Ishikawa (cell line): ENCODE results near the gene DHCR7.

Source experiments
- CEBPB ChIP-seq: IDR thresholded peaks from 2 replicates; pipeline ENCODE4 v1.6.1; 2012
- CREB1 ChIP-seq: IDR thresholded peaks from 2 replicates; pipeline ENCODE4 v1.6.1; 2012; ENCODE audit warnings: low read depth
- EGR1 ChIP-seq: IDR thresholded peaks from 2 replicates; pipeline ENCODE4 v1.6.1; 2012
- EP300 ChIP-seq: IDR thresholded peaks from 2 replicates; pipeline ENCODE4 v1.6.1; 2012; ENCODE audit warnings: borderline replicate concordance
- FOXM1 ChIP-seq: IDR thresholded peaks from 2 replicates; pipeline ENCODE4 v1.6.1; 2012; ENCODE audit warnings: low read depth, borderline replicate concordance
- NFIC ChIP-seq: IDR thresholded peaks from 2 replicates; pipeline ENCODE4 v1.6.1; 2012
- RAD21 ChIP-seq: IDR thresholded peaks from 2 replicates; pipeline ENCODE4 v1.6.1; 2012; ENCODE audit warnings: low read depth
- TAF1 ChIP-seq: IDR thresholded peaks from 2 replicates; pipeline ENCODE4 v1.6.1; 2012; ENCODE audit warnings: low read depth, mild to moderate bottlenecking
- TCF12 ChIP-seq: IDR thresholded peaks from 2 replicates; pipeline ENCODE4 v1.6.1; 2012; ENCODE audit warnings: low read depth
- TEAD4 ChIP-seq: IDR thresholded peaks from 2 replicates; pipeline ENCODE4 v1.6.1; 2012
- YY1 ChIP-seq: IDR thresholded peaks from 2 replicates; pipeline ENCODE4 v1.6.1; 2012; ENCODE audit warnings: low read depth
- ZBTB7A ChIP-seq: IDR thresholded peaks from 2 replicates; pipeline ENCODE4 v1.6.1; 2012; ENCODE audit warnings: low read depth
- TF ChIP-seq, protein P1 (sequence below): IDR thresholded peaks from 2 replicates; pipeline ENCODE4 v1.6.1; 2012
- TF ChIP-seq, protein P2 (sequence below): IDR thresholded peaks from 2 replicates; pipeline ENCODE4 v1.6.1; 2012; ENCODE audit warnings: low read depth, mild to moderate bottlenecking
- TF ChIP-seq, protein P3 (sequence below): IDR thresholded peaks from 2 replicates; pipeline ENCODE4 v1.6.1; 2012

Gene DHCR7

DNA sequence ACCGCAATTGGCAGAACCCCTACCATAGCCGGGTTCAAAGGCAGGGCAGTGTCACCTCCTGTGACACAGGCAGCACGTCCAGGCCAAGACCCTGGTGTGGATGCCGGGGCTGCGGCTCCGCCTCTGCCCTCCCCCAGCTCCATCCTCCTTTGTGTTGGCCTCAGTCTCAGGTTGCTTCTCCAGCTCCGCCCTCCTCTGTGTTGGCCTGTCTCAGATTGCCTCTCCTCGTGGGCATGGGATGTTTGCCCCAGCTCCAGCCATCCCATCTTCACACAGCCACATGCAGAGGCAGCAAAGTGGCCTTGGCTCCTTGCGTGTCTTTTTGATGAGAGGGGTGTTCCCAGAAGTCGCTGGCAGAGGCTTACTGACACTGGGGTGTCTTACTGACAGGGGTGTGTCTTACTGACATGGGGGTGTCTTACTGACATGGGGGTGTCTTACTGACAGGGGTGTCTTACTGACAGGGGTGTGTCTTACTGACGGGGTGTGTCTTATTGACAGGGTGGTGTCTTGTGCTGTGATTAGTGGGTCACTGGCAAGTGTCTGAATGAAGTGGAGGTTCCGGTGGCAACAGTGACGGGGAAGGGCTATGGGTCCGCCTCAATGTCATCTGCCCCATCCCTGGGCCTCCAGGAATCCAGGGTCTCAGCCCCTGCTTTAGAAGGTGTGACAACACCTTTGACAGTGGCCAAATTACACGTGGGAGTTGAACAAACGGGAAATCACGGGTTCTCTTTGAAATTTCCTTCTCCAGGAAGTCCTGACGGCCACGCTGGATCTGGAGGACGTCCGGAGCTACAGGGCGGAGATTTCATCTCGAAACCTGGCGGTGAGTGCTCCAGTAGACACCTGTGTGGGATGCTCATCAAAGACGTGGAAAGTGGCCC lies 29.7 kb upstream of the DHCR7 start:
- TF ChIP-seq ZBTB7A (no peak), CEBPB (no peak), EP300 (no peak), FOXM1 (no peak), TAF1 (no peak), NFIC (no peak), TCF12 (no peak), TEAD4 (no peak)
- TF ChIP-seq, protein P1, sequence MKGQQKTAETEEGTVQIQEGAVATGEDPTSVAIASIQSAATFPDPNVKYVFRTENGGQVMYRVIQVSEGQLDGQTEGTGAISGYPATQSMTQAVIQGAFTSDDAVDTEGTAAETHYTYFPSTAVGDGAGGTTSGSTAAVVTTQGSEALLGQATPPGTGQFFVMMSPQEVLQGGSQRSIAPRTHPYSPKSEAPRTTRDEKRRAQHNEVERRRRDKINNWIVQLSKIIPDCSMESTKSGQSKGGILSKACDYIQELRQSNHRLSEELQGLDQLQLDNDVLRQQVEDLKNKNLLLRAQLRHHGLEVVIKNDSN: no peak
- TF ChIP-seq, protein P2, sequence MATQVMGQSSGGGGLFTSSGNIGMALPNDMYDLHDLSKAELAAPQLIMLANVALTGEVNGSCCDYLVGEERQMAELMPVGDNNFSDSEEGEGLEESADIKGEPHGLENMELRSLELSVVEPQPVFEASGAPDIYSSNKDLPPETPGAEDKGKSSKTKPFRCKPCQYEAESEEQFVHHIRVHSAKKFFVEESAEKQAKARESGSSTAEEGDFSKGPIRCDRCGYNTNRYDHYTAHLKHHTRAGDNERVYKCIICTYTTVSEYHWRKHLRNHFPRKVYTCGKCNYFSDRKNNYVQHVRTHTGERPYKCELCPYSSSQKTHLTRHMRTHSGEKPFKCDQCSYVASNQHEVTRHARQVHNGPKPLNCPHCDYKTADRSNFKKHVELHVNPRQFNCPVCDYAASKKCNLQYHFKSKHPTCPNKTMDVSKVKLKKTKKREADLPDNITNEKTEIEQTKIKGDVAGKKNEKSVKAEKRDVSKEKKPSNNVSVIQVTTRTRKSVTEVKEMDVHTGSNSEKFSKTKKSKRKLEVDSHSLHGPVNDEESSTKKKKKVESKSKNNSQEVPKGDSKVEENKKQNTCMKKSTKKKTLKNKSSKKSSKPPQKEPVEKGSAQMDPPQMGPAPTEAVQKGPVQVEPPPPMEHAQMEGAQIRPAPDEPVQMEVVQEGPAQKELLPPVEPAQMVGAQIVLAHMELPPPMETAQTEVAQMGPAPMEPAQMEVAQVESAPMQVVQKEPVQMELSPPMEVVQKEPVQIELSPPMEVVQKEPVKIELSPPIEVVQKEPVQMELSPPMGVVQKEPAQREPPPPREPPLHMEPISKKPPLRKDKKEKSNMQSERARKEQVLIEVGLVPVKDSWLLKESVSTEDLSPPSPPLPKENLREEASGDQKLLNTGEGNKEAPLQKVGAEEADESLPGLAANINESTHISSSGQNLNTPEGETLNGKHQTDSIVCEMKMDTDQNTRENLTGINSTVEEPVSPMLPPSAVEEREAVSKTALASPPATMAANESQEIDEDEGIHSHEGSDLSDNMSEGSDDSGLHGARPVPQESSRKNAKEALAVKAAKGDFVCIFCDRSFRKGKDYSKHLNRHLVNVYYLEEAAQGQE: no peak

DNA sequence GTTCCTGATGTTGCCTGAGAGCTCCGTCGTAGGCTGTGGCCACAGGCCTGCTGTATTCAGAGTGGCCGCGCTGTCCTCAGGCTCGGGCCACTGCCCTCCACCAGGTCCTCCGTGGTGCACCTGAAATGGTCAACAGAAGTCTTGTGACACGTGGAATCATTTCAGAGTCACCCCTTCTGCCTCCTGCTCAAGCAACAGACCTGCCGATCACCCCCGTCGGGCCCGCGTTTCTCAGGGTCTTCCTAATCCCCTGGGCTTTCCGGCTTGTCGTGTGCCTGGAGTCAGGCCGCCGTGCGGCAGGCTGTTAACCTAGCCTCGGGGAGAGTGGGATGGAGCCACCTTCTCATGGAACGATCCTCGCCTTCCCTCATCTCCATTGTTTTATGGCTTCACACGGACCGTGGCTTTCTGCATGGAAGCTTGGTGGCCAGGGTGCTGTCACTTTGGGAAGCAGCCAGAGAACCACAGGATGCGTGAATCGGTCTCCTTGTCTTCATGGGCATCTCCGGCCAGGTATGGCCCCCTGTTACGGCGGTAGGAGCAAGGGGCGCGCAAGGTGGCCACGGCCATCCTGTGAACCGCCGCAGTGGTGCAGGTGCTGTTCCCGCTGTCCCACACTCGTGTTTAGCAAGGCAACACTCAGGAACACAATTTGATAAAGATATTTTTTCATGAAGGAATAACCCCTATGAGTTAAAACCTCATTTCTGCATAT lies 28.9 kb upstream of the DHCR7 start:
- no peak for TF ChIP-seq TCF12
- TF ChIP-seq YY1: no peak
- no peak for TF ChIP-seq NFIC
- TF ChIP-seq CEBPB: no peak
- TF ChIP-seq, protein P2: no peak
- TF ChIP-seq EGR1: no peak
- no peak for TF ChIP-seq ZBTB7A
- TF ChIP-seq CREB1: no peak
- TF ChIP-seq, protein P1: no peak
- TF ChIP-seq EP300: no peak
- TF ChIP-seq TEAD4: no peak
- TF ChIP-seq FOXM1: no peak
- no peak for TF ChIP-seq TAF1
- TF ChIP-seq RAD21: no peak
- TF ChIP-seq, protein P3, sequence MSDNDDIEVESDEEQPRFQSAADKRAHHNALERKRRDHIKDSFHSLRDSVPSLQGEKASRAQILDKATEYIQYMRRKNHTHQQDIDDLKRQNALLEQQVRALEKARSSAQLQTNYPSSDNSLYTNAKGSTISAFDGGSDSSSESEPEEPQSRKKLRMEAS: no peak

DNA sequence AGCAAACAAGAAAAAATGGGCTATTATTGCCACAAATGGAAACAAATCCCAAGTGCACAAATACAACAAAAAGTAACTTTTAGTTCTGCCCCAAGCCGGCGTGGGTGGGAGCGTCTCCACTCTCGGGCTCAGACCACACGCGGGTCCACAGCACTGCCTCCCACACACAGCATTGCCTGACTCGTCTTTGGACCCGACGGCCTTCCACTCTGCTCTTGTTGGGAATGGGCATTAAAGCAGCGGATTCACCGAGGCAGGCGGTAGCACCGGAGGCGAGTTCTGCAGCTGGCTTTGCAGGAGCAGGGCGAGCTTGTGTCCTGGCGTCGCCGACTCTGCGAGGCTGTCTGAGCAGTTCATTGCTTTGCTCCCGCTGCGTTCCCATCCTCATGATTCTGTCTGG lies 27.8 kb upstream of the DHCR7 start:
- TF ChIP-seq, protein P2: no peak
- TF ChIP-seq EGR1 (no peak), ZBTB7A (no peak), EP300 (no peak), YY1 (no peak), CREB1 (no peak), FOXM1 (no peak), TAF1 (no peak), RAD21 (no peak), NFIC (no peak), TEAD4 (no peak), TCF12 (no peak), CEBPB (no peak)
- TF ChIP-seq, protein P1: no peak
- TF ChIP-seq, protein P3: no peak
